Endothelial cell of umbilical vein (primary cell): ENCODE data around the gene CMC1. TPM values are rescaled to one million over a fixed set of nuclear protein-coding genes. Genes with fewer than 3 reads are reported as not detected.

Experiments used
- BruUV-seq: library from RNA; stranded (reverse); fragments of 400-500 nt; replicated peaks from 2 replicates; lab custom pipeline; 2021; lab: Mats Ljungman, UMichigan
- CTCF ChIA-PET: fragments of 300-600, 350-600 bp; sonication (Branson Sonifier 250); formaldehyde crosslinking; loops from one replicate; lab custom pipeline; 2021; ENCODE audit warnings: antibody characterized with exemption, inconsistent platforms; lab: Charles Lee
- POLR2A ChIA-PET: fragments of 300-600, 350-600 bp; sonication (Branson Sonifier 250); formaldehyde crosslinking; loops from one replicate; lab custom pipeline; 2021; ENCODE audit warnings: antibody characterized with exemption, inconsistent platforms; lab: Charles Lee
- DNase-seq: peaks from one replicate; pipeline ENCODE4 v3.0.0-alpha.2; 2011; ENCODE audit warnings: low read depth, low spot score
- FAIRE-seq: peaks from 2 replicates; lab custom pipeline; 2011; peaks lifted over from hg19 to GRCh38; lab: Jason Lieb, UNC
- H2AFZ ChIP-seq: 2 replicates; pipeline ENCODE4 v1.6.0; 2012; ENCODE audit warnings: low read depth, low read length, control low read depth, inconsistent platforms
- H3K27ac ChIP-seq: 2 replicates; pipeline ENCODE4 v1.5.1; 2011; ENCODE audit warnings: low read depth, mild to moderate bottlenecking, control low read depth, low read length, moderate library complexity; ENCODE audit not compliant: insufficient read depth
- H3K27me3 ChIP-seq, 2 experiments: 2 replicates each; pipeline versions ENCODE4 v1.6.0 to v1.6.1; 2011; ENCODE audit warnings: low read length in 2 of 2, mixed read lengths in 1 of 2; ENCODE audit not compliant: control insufficient read depth in 2 of 2, insufficient read depth in 2 of 2
- H3K36me3 ChIP-seq, 2 experiments: 2 replicates in 1 of 2; 3 replicates in 1 of 2; pipeline ENCODE4 v1.5.1; 2011; ENCODE audit warnings: low read length in 2 of 2, mild to moderate bottlenecking in 1 of 2, moderate library complexity in 1 of 2; ENCODE audit not compliant: control insufficient read depth in 2 of 2, insufficient read depth in 2 of 2; ENCODE audit errors: extremely low read depth in 1 of 2
- H3K4me1 ChIP-seq: 3 replicates; pipeline ENCODE4 v1.5.1; 2011; ENCODE audit warnings: mild to moderate bottlenecking, low read length; ENCODE audit not compliant: control insufficient read depth, insufficient read depth; ENCODE audit errors: extremely low read depth
- H3K4me2 ChIP-seq: 2 replicates; pipeline ENCODE4 v1.6.1; 2011; ENCODE audit warnings: low read length, control low read depth, mixed read lengths; ENCODE audit not compliant: insufficient read depth
- H3K4me3 ChIP-seq, 3 experiments: fragments of 200-600 bp in 1 of 3; sonication (generic), shearing (Covaris generic) in 1 of 3; replicated peaks in 1 of 3; 2 replicates each; pipeline ENCODE4 v1.5.1; 2011 to 2016; ENCODE audit warnings: control low read depth in 3 of 3, low read length in 3 of 3, mild to moderate bottlenecking in 2 of 3, inconsistent platforms in 1 of 3, low read depth in 1 of 3, moderate library complexity in 1 of 3; ENCODE audit not compliant: insufficient read depth in 1 of 3
- H3K79me2 ChIP-seq: 2 replicates; pipeline ENCODE4 v1.6.0; 2012; ENCODE audit warnings: low read length, inconsistent platforms; ENCODE audit not compliant: control insufficient read depth, insufficient read depth
- H3K9ac ChIP-seq: replicated peaks from 2 replicates; pipeline ENCODE3; 2011; ENCODE audit warnings: low read length, control low read depth; ENCODE audit not compliant: insufficient read depth; ENCODE audit errors: extremely low read depth
- H3K9me1 ChIP-seq: replicated peaks from 3 replicates; pipeline ENCODE4 v1.6.0; 2011; ENCODE audit warnings: mild to moderate bottlenecking, low read length; ENCODE audit not compliant: control insufficient read depth, insufficient read depth; ENCODE audit errors: extremely low read depth
- H3K9me3 ChIP-seq: replicated peaks from 2 replicates; pipeline ENCODE4 v1.5.1; 2012; ENCODE audit warnings: low read length, inconsistent platforms; ENCODE audit not compliant: control insufficient read depth, insufficient read depth
- H4K20me1 ChIP-seq: replicated peaks from 2 replicates; pipeline ENCODE3; 2011; ENCODE audit warnings: mild to moderate bottlenecking, low read length; ENCODE audit not compliant: control insufficient read depth, insufficient read depth; ENCODE audit errors: extremely low read depth
- CTCF ChIP-seq, 2 donors: IDR thresholded peaks; 1 replicate in 1 of 2; 2 replicates in 1 of 2; pipeline ENCODE4 v1.5.1; 2011; ENCODE audit warnings: low read length in 2 of 2, mild to moderate bottlenecking in 2 of 2, moderate library complexity in 2 of 2, control low read depth in 1 of 2, inconsistent platforms in 1 of 2, low read depth in 1 of 2; ENCODE audit not compliant: insufficient read depth in 1 of 2; ENCODE audit errors: extremely low read depth in 1 of 2
- EZH2 ChIP-seq: IDR thresholded peaks from 2 replicates; pipeline ENCODE4 v1.6.1; 2012; ENCODE audit warnings: borderline replicate concordance, low read depth, mild to moderate bottlenecking, moderate library complexity, low read length, inconsistent platforms; ENCODE audit not compliant: severe bottlenecking
- FOS ChIP-seq: IDR thresholded peaks from 2 replicates; pipeline ENCODE4 v1.6.1; 2011; ENCODE audit warnings: mild to moderate bottlenecking, low read length, moderate library complexity, borderline replicate concordance; ENCODE audit not compliant: insufficient read depth
- GATA2 ChIP-seq: IDR thresholded peaks from 2 replicates; pipeline ENCODE4 v1.7.0; 2011; ENCODE audit warnings: low read depth, mild to moderate bottlenecking, moderate library complexity, mixed read lengths, low read length; ENCODE audit not compliant: insufficient read length, insufficient read depth
- JUN ChIP-seq: IDR thresholded peaks from 2 replicates; pipeline ENCODE4 v1.6.1; 2011; ENCODE audit warnings: borderline replicate concordance, low read depth; ENCODE audit not compliant: insufficient read length, insufficient read depth
- MAX ChIP-seq: IDR thresholded peaks from 2 replicates; pipeline ENCODE4 v1.6.1; 2011; ENCODE audit not compliant: insufficient read depth, insufficient read length
- MYC ChIP-seq: IDR thresholded peaks from one replicate; pipeline ENCODE4 v1.6.1; 2011; ENCODE audit warnings: mild to moderate bottlenecking, low read depth, low read length
- POLR2A ChIP-seq: IDR thresholded peaks from 2 replicates; pipeline ENCODE4 v1.6.1; 2012; ENCODE audit warnings: low read depth, mild to moderate bottlenecking, control low read depth, low read length
- POLR2AphosphoS5 ChIP-seq: IDR thresholded peaks from 2 replicates; pipeline ENCODE4 v1.6.1; 2012; ENCODE audit warnings: low read depth, mild to moderate bottlenecking, control low read depth, low read length, moderate library complexity; ENCODE audit not compliant: insufficient read depth
- dilution Hi-C: fragments of 300-500 bp; cut with MboI; formaldehyde crosslinking; loops from one replicate; pipeline ENCODE4 v1.15.0; 2019; ENCODE audit warnings: low sequenced_read_pairs; ENCODE audit not compliant: extremely low pct_ligation_motif_present
- intact Hi-C: fragments of 100-400 bp; cut with micrococcal nuclease; formaldehyde crosslinking; loops from one replicate; pipeline ENCODE4 v1.10.0; 2022
- polyA plus RNA-seq, 4 experiments: library from polyadenylated mRNA; depleted of rRNA in 3 of 4; stranded (reverse) in 3 of 4; unstranded in 1 of 4; fragments of >200 nt; gene quantifications; 2 replicates each; pipeline versions ENCODE4 v1.2.1 to v1.2.3, GENCODE V29; 2011 to 2012; ENCODE audit warnings: missing spikeins in 1 of 4
- total RNA-seq: library from RNA; stranded (reverse); gene quantifications from 2 replicates; pipeline ENCODE4 v1.2.3, GENCODE V29; 2021

The CMC1 gene
- total and polyA plus RNA-seq, 2 donors (not counting 3 experiments of a cell fraction or from before 2014, with no cell fraction given) = 13.1 to 18.6 TPM

- Histone ChIP-seq H3K79me2 (no peaks in the 10 kb centered on the region), H4K20me1 (no peaks in the 10 kb centered on the region), H3K4me3 (no peak overlapping the region), H3K9me1 (no peaks in the 10 kb centered on the region), H3K36me3 (peaks cover 2% of the 10 kb centered on the region in 2 experiments), H3K9me3 (no peaks in the 10 kb centered on the region), H3K4me2 (no peak overlapping the region), H3K4me1 (peaks cover 4% of the 10 kb centered on the region), H3K9ac (no peak overlapping the region), H3K27ac (no peak overlapping the region), H3K27me3 (no peaks in the 10 kb centered on the region), H2AFZ (no peak overlapping the region)
- DNase-seq (no peak), FAIRE-seq (no peak)
- no TSS peak for BruUV-seq
- ChIA-PET CTCF (interaction anchor here (0.8 to 2.1 kb wide), 8 partner anchors 14 to 610 kb away, joined by 3 to 21 read pairs (median 4); no protein-coding TSS in a partner anchor), POLR2A (no interaction called here)
- TF ChIP-seq MAX (no peak), JUN (no peak), EZH2 (no peak), GATA2 (no peak), POLR2A (no peak), POLR2AphosphoS5 (no peak)
- dilution Hi-C loops = no loop called here
- intact Hi-C loops = no loop called here
Measured at GRCh38 chr3:28322464-28322863, 81.0 kb downstream of the CMC1 start.

GRCh38 chr3:28326458-28326926, 85.1 kb downstream of the CMC1 start:
- no peaks in the 10 kb centered on the region for H3K79me2 ChIP-seq
- ChIA-PET POLR2A (interaction anchor here (0.7 kb wide), 1 partner anchor 732 kb away, joined by 6 read pairs; no protein-coding TSS in a partner anchor), CTCF (interaction anchor here (1.0 to 6.2 kb wide), 8 partner anchors 8 to 614 kb away, joined by 3 to 193 read pairs (median 6); no protein-coding TSS in a partner anchor)
- no peaks in the 10 kb centered on the region for H3K4me1 ChIP-seq
- FAIRE-seq = no peak
- DNase-seq = no peak
- intact Hi-C loops (no loop called here), dilution Hi-C loops (no loop called here)
- BruUV-seq = no TSS peak
- TF ChIP-seq JUN = no peak
- TF ChIP-seq MAX = no peak
- no peak for TF ChIP-seq POLR2AphosphoS5
- no peak for TF ChIP-seq CTCF (IDR thresholded peaks at IDR 0.05; ENCODE audit: extremely low read depth in 1 of 2, insufficient read depth in 1 of 2, low read depth in 1 of 2, low read length in 2 of 2)
- TF ChIP-seq EZH2 = no peak
- no peak for TF ChIP-seq FOS
- no peak for TF ChIP-seq POLR2A
- TF ChIP-seq GATA2 = no peak
- no peak for TF ChIP-seq MYC
- H3K36me3 ChIP-seq = peaks cover 2% of the 10 kb centered on the region in 2 experiments
- no peak overlapping the region for H2AFZ ChIP-seq
- no peaks in the 10 kb centered on the region for H3K9me3 ChIP-seq
- no peaks in the 10 kb centered on the region for H3K27me3 ChIP-seq
- no peak overlapping the region for H3K9ac ChIP-seq
- H3K4me2 ChIP-seq = no peak overlapping the region
- H3K9me1 ChIP-seq = no peaks in the 10 kb centered on the region
- H3K27ac ChIP-seq = no peak overlapping the region
- no peaks in the 10 kb centered on the region for H4K20me1 ChIP-seq
- no peak overlapping the region for H3K4me3 ChIP-seq
